ENCODE results near the gene IFITM2.

- TF ChIP-seq CTCF (IDR thresholded peaks at IDR 0.05; ENCODE audit: poor library complexity) (no peak), EZH2phosphoT487 (IDR thresholded peaks at IDR 0.05; ENCODE audit: low read depth, severe bottlenecking, unreplicated experiment) (no peak)
Measured at GRCh38 chr11:289398-289711, 18.3 kb upstream of the IFITM2 start.

Measured in hepatocyte (in vitro differentiated cells).